GM18502 (cell line): ENCODE measurements around the gene SBF2.
A peak's percentile ranks its signal among the peaks of the same experiment; 100 is the strongest.

Experiments
- ATAC-seq: cut with Tn5 transposase; IDR thresholded peaks from one replicate; pipeline ENCODE4 v1.9.1; 2021; ENCODE audit warnings: mild to moderate bottlenecking; ENCODE audit not compliant: unreplicated experiment, poor library complexity

Gene SBF2

DNA sequence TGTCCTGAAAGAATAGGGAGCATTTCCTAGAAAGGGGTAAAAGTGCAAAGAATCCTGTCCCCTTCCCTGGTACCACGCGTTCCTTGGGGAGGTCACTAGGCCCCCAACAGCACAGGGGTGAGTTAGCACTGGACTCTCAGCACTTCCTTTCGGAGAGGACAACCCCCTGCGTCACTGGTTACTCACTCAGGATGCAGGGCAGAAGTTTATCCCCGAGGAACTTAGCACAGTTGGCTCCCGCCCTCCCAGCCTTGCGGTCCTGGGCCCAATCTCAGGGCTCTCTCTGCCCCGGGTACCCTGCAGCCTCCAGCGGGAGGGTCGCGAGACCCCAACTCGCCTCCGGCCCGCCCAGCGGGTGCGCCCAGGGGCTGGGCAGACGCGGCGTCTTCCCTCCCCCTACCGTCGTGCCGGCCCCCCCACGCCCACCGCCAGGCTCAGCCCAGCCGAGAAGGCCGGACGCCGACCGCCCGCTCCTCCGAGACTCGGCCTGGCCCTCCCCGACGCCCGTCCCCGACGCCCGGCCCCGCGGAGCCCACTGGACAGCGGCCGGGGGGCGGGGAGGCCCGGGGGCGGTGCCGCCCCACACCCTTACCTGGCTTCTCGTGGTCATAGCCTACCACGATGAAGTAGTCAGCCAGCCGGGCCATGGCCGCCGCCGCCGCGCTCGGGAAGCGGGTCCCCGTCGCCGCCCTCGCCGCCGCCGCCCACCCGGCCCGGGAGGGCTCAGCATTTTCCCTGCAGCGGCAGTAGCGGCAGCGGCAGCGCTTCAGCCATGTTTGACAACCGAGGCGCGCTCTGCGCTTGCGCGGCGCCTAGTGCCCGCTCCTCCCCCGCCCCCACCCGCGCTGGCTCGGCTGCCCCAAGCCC lies at the start of gene SBF2:
SBF2 (minus strand) TSS at position 797 of the 867 bp plus-strand sequence; CDS start at position 647, 150 bp downstream.
- peak; percentile 43 for ATAC-seq

GRCh38 chr11:10338287-10338686 lies 44.3 kb upstream of the SBF2 start:
- ATAC-seq = no peak

GRCh38 chr11:10333490-10333889 lies 39.5 kb upstream of the SBF2 start:
- ATAC-seq = no peak

DNA sequence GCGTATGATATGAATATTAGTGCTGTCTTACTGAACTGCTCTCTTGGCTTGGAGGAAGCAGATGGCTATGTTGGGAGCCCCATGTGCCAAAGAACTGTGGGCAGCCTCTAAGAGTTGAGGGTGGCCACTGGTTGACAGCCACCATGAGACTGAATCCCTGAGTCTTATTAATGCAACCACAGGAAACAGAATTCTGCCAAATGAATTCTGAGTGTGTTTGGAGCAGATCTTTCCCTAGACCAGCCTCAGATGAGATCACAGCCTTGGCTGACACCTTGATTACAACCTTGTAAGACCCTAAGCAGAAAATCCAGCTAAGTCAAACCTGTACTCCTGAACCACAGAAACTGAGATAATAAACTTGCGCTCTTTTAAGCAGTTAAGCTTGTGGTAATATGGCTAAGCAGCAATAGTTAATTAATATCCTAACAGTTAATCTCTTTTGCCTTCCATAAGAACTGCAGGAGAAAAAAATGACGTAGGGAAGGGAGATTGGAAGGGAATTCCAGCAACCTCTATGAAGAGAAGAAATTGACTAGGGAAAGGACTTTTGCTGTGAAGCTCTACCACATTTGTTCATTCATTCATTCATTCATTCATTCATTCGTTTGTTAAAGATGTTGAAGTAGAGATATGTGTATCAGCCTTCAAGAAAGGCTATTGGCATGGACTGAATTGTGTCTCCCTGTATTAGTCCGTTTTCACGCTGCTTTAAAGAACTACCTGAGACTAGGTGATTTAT lies 37.7 kb upstream of the SBF2 start:
- ATAC-seq = no peak

DNA sequence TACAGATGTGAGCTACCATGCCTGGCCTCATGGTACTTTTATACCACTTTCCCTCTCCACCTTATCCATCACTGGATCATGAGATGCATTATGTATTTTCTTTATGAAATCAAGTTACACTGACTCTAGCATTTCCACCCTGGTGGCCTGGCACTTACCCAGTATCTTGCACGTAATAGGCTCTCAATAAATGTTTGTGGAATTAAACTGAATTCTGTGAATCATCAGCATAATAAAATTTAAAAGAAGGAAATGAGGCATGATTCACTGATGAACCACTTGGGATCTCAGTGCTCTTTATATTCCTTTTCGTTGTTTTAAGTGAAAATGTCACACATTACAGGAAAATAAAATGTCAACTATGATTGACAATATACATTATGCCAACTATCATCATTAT lies 35.9 kb upstream of the SBF2 start:
- ATAC-seq = no peak

DNA sequence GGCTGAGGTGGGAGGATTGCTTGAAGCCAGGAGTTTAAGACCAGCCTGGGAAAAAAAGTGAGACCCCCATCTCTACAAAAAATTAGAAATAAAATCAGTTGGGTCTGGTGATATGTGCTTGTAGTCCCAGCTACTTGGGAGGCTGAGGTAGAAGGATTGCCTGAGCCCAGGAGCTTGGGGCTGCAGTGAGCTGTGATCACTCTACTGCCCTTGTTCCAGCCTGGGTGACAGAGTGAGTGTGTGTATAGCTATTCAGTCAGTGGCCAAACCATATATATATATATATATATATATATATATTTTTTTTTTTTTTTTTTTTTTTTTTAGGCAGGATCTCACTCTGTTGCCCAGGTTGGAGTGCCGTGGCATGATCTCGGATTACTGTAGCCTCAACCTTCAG lies 35.3 kb upstream of the SBF2 start:
- ATAC-seq = no peak

DNA sequence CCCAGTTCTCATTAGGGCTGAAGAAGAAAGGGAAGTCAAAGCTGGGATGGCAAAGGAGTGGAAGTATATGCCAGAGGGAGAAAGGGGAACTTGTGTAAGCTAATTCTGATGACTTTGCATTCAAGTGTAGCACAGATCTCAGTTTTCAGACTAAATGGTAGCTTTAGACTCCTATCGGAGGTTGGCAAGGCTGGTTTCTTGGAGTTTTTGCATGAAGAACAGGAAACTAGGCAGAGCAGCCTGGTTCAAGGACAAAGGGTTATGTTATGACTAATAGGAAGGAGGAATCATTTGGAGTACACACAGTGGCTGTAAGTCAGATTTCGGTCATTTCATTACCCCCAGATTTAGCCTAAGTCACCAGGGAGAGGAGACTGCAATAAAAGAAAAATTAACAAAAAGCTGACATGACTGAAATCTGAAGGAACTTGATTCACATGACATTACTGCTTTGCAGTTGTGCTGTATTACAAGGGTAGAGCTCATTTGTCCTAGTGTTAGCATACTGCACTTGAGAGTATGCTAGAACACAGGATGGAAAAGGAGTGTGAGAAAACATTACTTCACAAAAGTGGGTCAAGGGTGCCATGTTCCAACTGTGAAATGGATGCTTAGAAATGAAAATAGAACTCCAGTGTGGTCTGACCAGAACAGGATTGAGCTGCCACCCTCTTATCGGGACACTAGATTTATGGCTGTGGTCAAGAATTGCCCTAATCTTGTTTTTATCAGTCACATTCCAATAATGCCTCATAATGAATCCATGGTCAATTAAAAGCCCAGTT lies 34.5 kb upstream of the SBF2 start:
- ATAC-seq = no peak

DNA sequence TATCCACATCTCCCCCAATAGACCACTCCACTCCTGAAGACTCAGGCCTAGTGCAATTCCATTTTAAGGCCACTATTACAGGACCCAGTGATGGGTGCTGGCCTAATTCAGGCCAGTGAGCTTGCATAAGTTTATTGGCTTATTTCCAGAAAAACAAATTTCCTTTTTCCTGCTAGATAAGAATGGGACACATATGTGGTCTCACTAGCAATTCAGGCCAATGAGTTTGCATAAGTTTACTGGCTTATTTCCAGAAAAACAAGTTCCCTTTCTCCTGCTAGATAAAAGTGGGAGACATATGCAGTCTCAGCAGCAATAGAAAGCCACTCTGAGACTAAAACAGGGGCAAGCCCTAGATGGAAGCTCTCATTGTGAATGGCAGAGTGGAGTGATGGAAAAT lies 33.2 kb upstream of the SBF2 start:
- ATAC-seq = no peak

DNA sequence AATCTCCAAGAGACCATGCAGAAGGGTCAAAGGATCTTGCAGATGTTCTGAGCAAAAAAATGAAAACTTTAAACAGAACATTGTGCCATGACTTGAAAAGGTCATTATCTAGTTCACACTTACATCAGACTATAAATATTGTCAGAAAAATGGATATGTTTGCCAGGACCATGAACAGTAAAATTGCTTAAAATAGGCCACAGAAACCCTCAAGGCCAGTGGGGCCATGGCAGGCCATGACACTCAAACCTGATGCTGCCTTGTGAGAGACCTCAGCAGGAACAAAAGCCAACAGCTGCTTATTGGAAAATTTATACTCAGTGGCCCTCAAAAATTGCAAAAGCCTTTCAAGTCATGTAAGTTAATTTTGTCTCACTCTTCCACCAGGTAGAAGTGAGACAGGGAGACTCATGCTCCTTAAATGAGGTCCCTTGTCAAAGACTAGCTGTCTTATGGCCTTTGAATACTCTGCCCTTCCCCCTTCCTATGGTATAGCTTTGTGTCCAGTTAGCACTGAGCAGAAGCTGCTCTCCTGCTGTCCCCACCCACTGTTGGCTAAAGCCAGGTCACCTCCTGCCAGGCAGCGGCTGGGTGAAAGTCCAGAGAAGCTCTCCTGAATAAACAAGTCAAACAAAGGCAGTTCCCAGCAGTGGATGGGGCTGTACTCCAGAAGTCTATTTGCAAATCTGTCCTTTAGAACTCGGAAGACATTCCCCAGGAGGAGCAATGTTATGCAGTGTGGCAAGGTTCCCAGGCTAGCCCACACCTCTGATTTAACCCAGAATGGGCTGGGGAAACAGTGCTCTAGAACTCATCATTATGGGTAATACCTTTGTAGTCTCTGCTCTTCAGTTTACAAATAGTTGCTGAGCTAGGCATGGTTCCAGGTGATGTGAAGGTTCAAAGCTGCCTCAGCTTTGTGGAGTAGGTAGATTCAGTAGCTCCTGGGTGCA lies 32.3 kb upstream of the SBF2 start:
- ATAC-seq = no peak

- no peak for ATAC-seq
Measured at GRCh38 chr11:10325277-10326011, 31.4 kb upstream of the SBF2 start.

DNA sequence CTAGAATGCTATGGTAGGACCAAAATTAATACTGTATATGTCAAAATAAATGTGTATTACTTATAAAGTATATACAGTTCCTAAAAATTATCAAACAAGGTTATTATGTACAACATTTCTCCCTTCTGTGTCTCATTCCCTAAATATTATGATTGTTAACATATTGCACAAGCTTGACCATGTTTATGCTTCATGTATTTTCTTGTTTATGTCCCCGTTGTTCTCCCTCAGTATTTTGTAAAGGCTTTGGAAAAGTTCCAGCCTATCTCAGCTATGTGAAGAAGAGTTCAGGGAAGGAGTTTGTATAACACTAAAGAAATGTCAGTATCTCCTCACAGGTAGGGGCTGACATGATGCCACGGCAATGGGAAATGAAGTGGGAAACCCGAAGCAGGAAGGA lies 30.5 kb upstream of the SBF2 start:
- no peak for ATAC-seq

DNA sequence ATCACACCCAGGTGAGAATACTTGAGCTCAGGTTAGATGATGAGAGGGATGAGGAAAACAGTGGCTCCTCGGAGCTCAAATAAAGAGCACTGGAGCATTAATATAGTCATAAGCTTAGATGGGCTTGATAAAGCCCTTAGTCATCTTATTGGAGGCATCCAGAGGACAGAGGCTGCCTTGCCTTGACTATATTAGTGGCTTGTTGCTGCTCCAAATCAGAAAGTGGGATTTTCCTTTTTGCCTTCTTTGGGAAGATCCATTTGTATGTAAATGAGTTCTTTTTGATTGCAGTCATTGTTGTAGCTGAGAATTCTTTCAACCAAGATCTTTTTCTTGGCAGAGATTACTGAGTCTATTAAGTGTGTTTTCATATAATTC lies 29.8 kb upstream of the SBF2 start:
- ATAC-seq = no peak

DNA sequence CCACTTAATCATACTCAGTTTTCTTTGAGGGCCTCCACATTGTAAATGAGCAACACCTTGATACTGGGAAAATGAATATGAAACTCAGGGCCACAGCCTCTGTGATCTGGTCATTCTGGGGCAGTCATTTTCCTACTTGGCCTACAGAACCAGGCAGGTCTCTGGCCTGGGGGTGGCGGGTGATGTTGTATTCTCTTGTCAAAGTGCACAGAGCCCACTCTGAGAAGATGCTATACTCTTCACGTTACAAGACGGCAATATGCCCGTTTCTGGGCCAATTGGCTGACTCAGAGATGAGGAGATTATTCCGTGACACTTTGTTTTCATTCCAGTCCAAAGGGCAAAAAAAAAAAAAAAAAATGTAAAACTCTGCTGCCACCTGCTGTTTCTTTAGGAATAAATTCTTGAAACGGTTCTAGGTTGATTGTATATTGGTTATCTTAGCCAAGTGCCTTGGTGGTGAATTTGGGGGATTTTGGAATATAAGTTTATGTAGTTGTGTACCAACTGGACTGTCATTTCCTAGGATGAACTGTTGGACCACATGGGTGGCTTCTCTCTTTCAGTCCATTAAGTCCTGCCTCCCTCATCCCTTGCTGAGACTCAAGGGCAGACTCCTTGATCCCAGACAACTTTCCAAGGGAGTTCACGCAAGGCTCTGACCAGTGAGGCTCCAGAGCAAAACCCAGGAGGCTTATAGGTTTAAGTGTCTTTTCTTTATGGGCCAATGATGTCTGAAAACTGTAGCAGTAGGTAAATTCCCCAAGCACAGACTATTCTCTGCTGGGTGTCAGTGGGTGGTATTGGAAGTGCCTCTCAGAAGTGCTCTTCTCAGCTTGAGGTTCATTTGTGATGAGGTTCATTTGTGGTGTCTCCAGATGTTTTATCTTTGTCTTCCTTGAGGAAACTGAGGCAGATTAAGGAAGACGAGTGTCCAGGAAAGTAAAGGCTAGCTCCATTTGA lies 29.1 kb upstream of the SBF2 start:
- ATAC-seq = no peak

DNA sequence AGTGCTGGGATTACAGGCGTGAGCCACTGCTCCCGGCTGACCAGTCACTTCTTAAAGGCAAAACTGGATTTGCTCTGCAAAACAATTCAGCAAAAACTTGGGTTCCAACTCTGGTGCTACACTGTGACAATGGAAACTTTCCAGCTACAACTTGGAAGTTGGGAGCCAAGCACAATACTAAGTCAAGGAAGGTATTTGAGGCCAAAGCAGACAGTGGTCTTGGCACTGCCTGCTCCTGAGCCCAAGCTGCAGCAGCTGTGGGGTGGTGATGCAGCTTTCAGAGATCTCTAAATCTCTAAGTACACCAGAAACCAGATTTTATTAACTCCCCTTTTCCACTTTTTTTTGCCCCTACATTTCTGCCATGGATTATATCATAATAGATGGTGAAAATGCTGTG lies 28.4 kb upstream of the SBF2 start:
- ATAC-seq = no peak

GRCh38 chr11:10320736-10321465 lies 26.9 kb upstream of the SBF2 start:
- no peak for ATAC-seq

GRCh38 chr11:10319702-10320558 lies 25.9 kb upstream of the SBF2 start:
- no peak for ATAC-seq

GRCh38 chr11:10318527-10318802 lies 24.4 kb upstream of the SBF2 start:
- ATAC-seq = no peak
